Left hindlimb (tissue), 1 donor: ENCODE measurements around the gene IGF2.
A peak's percentile ranks its signal among the peaks of the same experiment; 100 is the strongest.

Source experiments
- DNase-seq: peaks from one replicate; pipeline ENCODE4 v3.0.0-alpha.2; 2018

The IGF2 gene

GRCh38 chr11:2091112-2091746, 48.0 kb downstream of the IGF2 start:
- no peak for DNase-seq

- peak; percentile 23 for DNase-seq
Observed at GRCh38 chr11:2090172-2091111, 48.7 kb downstream of the IGF2 start.

- DNase-seq, result peak; percentile 16
Observed at GRCh38 chr11:2089536-2090165, 49.5 kb downstream of the IGF2 start.

- DNase-seq, result no peak
Observed at GRCh38 chr11:2088746-2089535, 50.2 kb downstream of the IGF2 start.

GRCh38 chr11:2088284-2088683, 50.9 kb downstream of the IGF2 start:
- DNase-seq, result no peak

GRCh38 chr11:2086239-2087040, 52.7 kb downstream of the IGF2 start:
- DNase-seq, result no peak

GRCh38 chr11:2085251-2086066, 53.7 kb downstream of the IGF2 start:
- no peak for DNase-seq

GRCh38 chr11:2084721-2085120, 54.5 kb downstream of the IGF2 start:
- DNase-seq, result no peak
